Endothelial cell of umbilical vein (primary cell): ENCODE data around the gene SS18L1. TPM values are rescaled to one million over a fixed set of nuclear protein-coding genes. Genes with fewer than 3 reads are reported as not detected.

Experiments
- BruUV-seq: library from RNA; stranded (reverse); fragments of 400-500 nt; replicated peaks from 2 replicates; lab custom pipeline; 2021; lab: Mats Ljungman, UMichigan
- CTCF ChIA-PET: fragments of 300-600, 350-600 bp; sonication (Branson Sonifier 250); formaldehyde crosslinking; loops from one replicate; lab custom pipeline; 2021; ENCODE audit warnings: antibody characterized with exemption, inconsistent platforms; lab: Charles Lee
- POLR2A ChIA-PET: fragments of 300-600, 350-600 bp; sonication (Branson Sonifier 250); formaldehyde crosslinking; loops from one replicate; lab custom pipeline; 2021; ENCODE audit warnings: antibody characterized with exemption, inconsistent platforms; lab: Charles Lee
- DNase-seq: peaks from one replicate; pipeline ENCODE4 v3.0.0-alpha.2; 2011; ENCODE audit warnings: low read depth, low spot score
- FAIRE-seq: peaks from 2 replicates; lab custom pipeline; 2011; peaks lifted over from hg19 to GRCh38; lab: Jason Lieb, UNC
- H2AFZ ChIP-seq: 2 replicates; pipeline ENCODE4 v1.6.0; 2012; ENCODE audit warnings: low read depth, low read length, control low read depth, inconsistent platforms
- H3K27ac ChIP-seq: 2 replicates; pipeline ENCODE4 v1.5.1; 2011; ENCODE audit warnings: low read depth, mild to moderate bottlenecking, control low read depth, low read length, moderate library complexity; ENCODE audit not compliant: insufficient read depth
- H3K27me3 ChIP-seq, 2 experiments: 2 replicates each; pipeline versions ENCODE4 v1.6.0 to v1.6.1; 2011; ENCODE audit warnings: low read length in 2 of 2, mixed read lengths in 1 of 2; ENCODE audit not compliant: control insufficient read depth in 2 of 2, insufficient read depth in 2 of 2
- H3K36me3 ChIP-seq, 2 experiments: 2 replicates in 1 of 2; 3 replicates in 1 of 2; pipeline ENCODE4 v1.5.1; 2011; ENCODE audit warnings: low read length in 2 of 2, mild to moderate bottlenecking in 1 of 2, moderate library complexity in 1 of 2; ENCODE audit not compliant: control insufficient read depth in 2 of 2, insufficient read depth in 2 of 2; ENCODE audit errors: extremely low read depth in 1 of 2
- H3K4me1 ChIP-seq: 3 replicates; pipeline ENCODE4 v1.5.1; 2011; ENCODE audit warnings: mild to moderate bottlenecking, low read length; ENCODE audit not compliant: control insufficient read depth, insufficient read depth; ENCODE audit errors: extremely low read depth
- H3K4me2 ChIP-seq: 2 replicates; pipeline ENCODE4 v1.6.1; 2011; ENCODE audit warnings: low read length, control low read depth, mixed read lengths; ENCODE audit not compliant: insufficient read depth
- H3K4me3 ChIP-seq, 3 experiments: fragments of 200-600 bp in 1 of 3; sonication (generic), shearing (Covaris generic) in 1 of 3; replicated peaks in 1 of 3; 2 replicates each; pipeline ENCODE4 v1.5.1; 2011 to 2016; ENCODE audit warnings: control low read depth in 3 of 3, low read length in 3 of 3, mild to moderate bottlenecking in 2 of 3, inconsistent platforms in 1 of 3, low read depth in 1 of 3, moderate library complexity in 1 of 3; ENCODE audit not compliant: insufficient read depth in 1 of 3
- H3K79me2 ChIP-seq: 2 replicates; pipeline ENCODE4 v1.6.0; 2012; ENCODE audit warnings: low read length, inconsistent platforms; ENCODE audit not compliant: control insufficient read depth, insufficient read depth
- H3K9ac ChIP-seq: replicated peaks from 2 replicates; pipeline ENCODE3; 2011; ENCODE audit warnings: low read length, control low read depth; ENCODE audit not compliant: insufficient read depth; ENCODE audit errors: extremely low read depth
- H3K9me1 ChIP-seq: replicated peaks from 3 replicates; pipeline ENCODE4 v1.6.0; 2011; ENCODE audit warnings: mild to moderate bottlenecking, low read length; ENCODE audit not compliant: control insufficient read depth, insufficient read depth; ENCODE audit errors: extremely low read depth
- H3K9me3 ChIP-seq: replicated peaks from 2 replicates; pipeline ENCODE4 v1.5.1; 2012; ENCODE audit warnings: low read length, inconsistent platforms; ENCODE audit not compliant: control insufficient read depth, insufficient read depth
- H4K20me1 ChIP-seq: replicated peaks from 2 replicates; pipeline ENCODE3; 2011; ENCODE audit warnings: mild to moderate bottlenecking, low read length; ENCODE audit not compliant: control insufficient read depth, insufficient read depth; ENCODE audit errors: extremely low read depth
- EZH2 ChIP-seq: IDR thresholded peaks from 2 replicates; pipeline ENCODE4 v1.6.1; 2012; ENCODE audit warnings: borderline replicate concordance, low read depth, mild to moderate bottlenecking, moderate library complexity, low read length, inconsistent platforms; ENCODE audit not compliant: severe bottlenecking
- FOS ChIP-seq: IDR thresholded peaks from 2 replicates; pipeline ENCODE4 v1.6.1; 2011; ENCODE audit warnings: mild to moderate bottlenecking, low read length, moderate library complexity, borderline replicate concordance; ENCODE audit not compliant: insufficient read depth
- GATA2 ChIP-seq: IDR thresholded peaks from 2 replicates; pipeline ENCODE4 v1.7.0; 2011; ENCODE audit warnings: low read depth, mild to moderate bottlenecking, moderate library complexity, mixed read lengths, low read length; ENCODE audit not compliant: insufficient read length, insufficient read depth
- JUN ChIP-seq: IDR thresholded peaks from 2 replicates; pipeline ENCODE4 v1.6.1; 2011; ENCODE audit warnings: borderline replicate concordance, low read depth; ENCODE audit not compliant: insufficient read length, insufficient read depth
- MYC ChIP-seq: IDR thresholded peaks from one replicate; pipeline ENCODE4 v1.6.1; 2011; ENCODE audit warnings: mild to moderate bottlenecking, low read depth, low read length
- POLR2A ChIP-seq: IDR thresholded peaks from 2 replicates; pipeline ENCODE4 v1.6.1; 2012; ENCODE audit warnings: low read depth, mild to moderate bottlenecking, control low read depth, low read length
- POLR2AphosphoS5 ChIP-seq: IDR thresholded peaks from 2 replicates; pipeline ENCODE4 v1.6.1; 2012; ENCODE audit warnings: low read depth, mild to moderate bottlenecking, control low read depth, low read length, moderate library complexity; ENCODE audit not compliant: insufficient read depth
- dilution Hi-C: fragments of 300-500 bp; cut with MboI; formaldehyde crosslinking; loops from one replicate; pipeline ENCODE4 v1.15.0; 2019; ENCODE audit warnings: low sequenced_read_pairs; ENCODE audit not compliant: extremely low pct_ligation_motif_present
- intact Hi-C: fragments of 100-400 bp; cut with micrococcal nuclease; formaldehyde crosslinking; loops from one replicate; pipeline ENCODE4 v1.10.0; 2022
- polyA plus RNA-seq, 4 experiments: library from polyadenylated mRNA; depleted of rRNA in 3 of 4; stranded (reverse) in 3 of 4; unstranded in 1 of 4; fragments of >200 nt; gene quantifications; 2 replicates each; pipeline versions ENCODE4 v1.2.1 to v1.2.3, GENCODE V29; 2011 to 2012; ENCODE audit warnings: missing spikeins in 1 of 4
- total RNA-seq: library from RNA; stranded (reverse); gene quantifications from 2 replicates; pipeline ENCODE4 v1.2.3, GENCODE V29; 2021
- TF ChIP-seq, protein P1 (sequence below), 2 donors: IDR thresholded peaks; 1 replicate in 1 of 2; 2 replicates in 1 of 2; pipeline ENCODE4 v1.5.1; 2011; ENCODE audit warnings: low read length in 2 of 2, mild to moderate bottlenecking in 2 of 2, moderate library complexity in 2 of 2, control low read depth in 1 of 2, inconsistent platforms in 1 of 2, low read depth in 1 of 2; ENCODE audit not compliant: insufficient read depth in 1 of 2; ENCODE audit errors: extremely low read depth in 1 of 2
- TF ChIP-seq, protein P2 (sequence below): IDR thresholded peaks from 2 replicates; pipeline ENCODE4 v1.6.1; 2011; ENCODE audit not compliant: insufficient read depth, insufficient read length

SS18L1 gene
- total and polyA plus RNA-seq, 2 donors (not counting 3 experiments of a cell fraction or from before 2014, with no cell fraction given), result 15.4 to 21.7 TPM

DNA sequence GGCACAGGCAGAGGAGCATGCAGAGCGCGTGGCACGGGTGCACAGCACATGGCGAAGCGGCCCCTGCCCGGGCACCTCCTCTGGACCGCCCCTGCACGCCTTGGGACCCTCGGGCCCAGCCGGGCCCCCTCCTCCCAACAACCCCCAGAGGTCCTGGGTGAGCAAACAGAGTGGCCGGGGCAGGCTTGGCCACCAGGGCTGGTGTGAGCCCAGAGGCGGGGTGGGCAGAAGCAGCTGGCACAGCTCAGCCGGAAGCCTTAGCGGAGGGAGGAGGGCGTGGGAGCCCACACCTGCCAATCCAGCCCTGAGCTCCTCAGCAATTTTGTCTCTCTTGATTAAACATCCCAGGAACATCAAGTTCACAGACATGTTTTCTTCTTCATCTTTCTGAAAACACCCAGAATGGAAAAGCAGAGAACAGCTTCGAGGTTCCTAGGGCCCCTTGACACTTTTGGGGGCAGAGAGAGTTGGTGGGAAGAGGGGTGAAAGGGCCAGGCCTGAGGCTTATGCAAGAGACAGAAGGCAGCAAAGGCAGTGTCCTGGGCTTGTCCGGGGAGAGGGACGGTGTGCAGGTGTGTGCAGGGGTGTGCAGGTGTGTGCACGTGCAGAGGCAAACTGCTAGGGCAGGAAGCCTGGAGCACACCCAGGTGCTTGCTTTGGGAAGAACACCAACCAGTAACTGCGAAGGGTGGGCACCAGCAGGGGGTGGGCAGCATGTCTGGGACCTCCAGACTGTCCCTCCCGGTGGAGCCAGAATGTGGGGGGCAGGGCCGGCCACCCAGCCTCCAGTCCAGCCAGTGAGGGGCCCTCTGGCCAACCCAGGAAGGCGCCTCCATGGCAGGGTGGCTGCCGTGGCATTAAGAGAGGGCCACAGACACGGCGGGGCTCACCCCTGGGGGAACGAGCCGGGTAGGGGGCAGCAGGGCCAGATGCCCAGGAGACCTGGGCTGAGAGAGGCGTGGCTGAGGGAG, 71.7 kb downstream of the SS18L1 start:
- intact Hi-C loops, result no loop called here
- no peak overlapping the region for H3K4me3 ChIP-seq
- no peaks in the 10 kb centered on the region for H4K20me1 ChIP-seq
- peaks cover 18 to 23% of the 10 kb centered on the region in 2 experiments for H3K27me3 ChIP-seq
- dilution Hi-C loops, result no loop called here
- H3K79me2 ChIP-seq, result no peaks in the 10 kb centered on the region
- H3K9me3 ChIP-seq, result no peaks in the 10 kb centered on the region
- ChIA-PET CTCF (no interaction called here), POLR2A (no interaction called here)
- H3K9me1 ChIP-seq, result no peaks in the 10 kb centered on the region
- no TSS peak for BruUV-seq
- H3K4me2 ChIP-seq, result no peak overlapping the region
- FAIRE-seq (no peak), DNase-seq (no peak)
- no peak overlapping the region for H3K9ac ChIP-seq
- no peaks in the 10 kb centered on the region for H3K36me3 ChIP-seq
- TF ChIP-seq MYC, result no peak
- H3K4me1 ChIP-seq, result peaks cover 3% of the 10 kb centered on the region
- no peak overlapping the region for H2AFZ ChIP-seq
- no peak overlapping the region for H3K27ac ChIP-seq

DNA sequence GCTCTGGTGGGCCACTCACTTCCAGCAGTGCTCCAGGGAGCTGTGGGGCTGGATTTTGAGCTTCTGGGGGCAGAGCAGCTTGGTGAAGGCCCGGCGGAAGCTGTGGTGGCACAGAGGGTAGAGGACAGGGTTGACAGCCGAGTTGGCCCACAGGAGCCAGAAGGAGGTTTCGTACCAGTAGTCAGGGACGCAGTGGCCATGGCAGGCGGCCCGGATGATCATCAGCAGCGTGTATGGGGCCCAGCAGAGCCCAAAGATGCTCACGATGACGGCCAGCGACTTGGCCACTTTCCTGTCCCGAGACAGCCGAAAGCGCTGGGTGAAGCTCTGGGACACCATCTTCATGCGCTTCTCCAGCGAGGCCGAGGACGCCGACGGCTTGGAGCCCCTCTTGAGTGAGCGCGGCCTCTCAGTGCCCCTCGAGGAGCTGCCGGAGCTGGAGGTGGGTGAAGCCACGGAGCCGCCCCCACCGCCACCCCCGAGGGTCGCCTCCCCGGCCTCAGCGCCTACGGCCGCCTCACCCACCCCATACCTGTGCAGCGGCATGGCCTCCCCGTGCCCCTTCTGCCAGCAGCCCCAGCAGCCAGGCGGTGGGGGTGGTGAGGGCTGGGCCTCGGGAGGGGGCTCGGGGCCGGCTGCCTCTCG, 72.5 kb downstream of the SS18L1 start:
- H3K27me3 ChIP-seq, result peaks cover 25 to 28% of the 10 kb centered on the region in 2 experiments
- BruUV-seq, result no TSS peak
- no peaks in the 10 kb centered on the region for H3K79me2 ChIP-seq
- H3K36me3 ChIP-seq, result no peaks in the 10 kb centered on the region
- no peaks in the 10 kb centered on the region for H4K20me1 ChIP-seq
- FAIRE-seq (no peak), DNase-seq (no peak)
- no peaks in the 10 kb centered on the region for H3K9me3 ChIP-seq
- no peak overlapping the region for H3K27ac ChIP-seq
- ChIA-PET POLR2A (no interaction called here), CTCF (no interaction called here)
- dilution Hi-C loops (no loop called here), intact Hi-C loops (no loop called here)
- no peak overlapping the region for H2AFZ ChIP-seq
- no peak overlapping the region for H3K4me2 ChIP-seq
- no peak overlapping the region for H3K4me3 ChIP-seq
- no peaks in the 10 kb centered on the region for H3K9me1 ChIP-seq
- no peak overlapping the region for H3K9ac ChIP-seq
- H3K4me1 ChIP-seq, result peaks cover 3% of the 10 kb centered on the region
- TF ChIP-seq POLR2A (no peak), POLR2AphosphoS5 (no peak), EZH2 (no peak), JUN (no peak), MYC (no peak), GATA2 (no peak), FOS (no peak)
- TF ChIP-seq, protein P1, sequence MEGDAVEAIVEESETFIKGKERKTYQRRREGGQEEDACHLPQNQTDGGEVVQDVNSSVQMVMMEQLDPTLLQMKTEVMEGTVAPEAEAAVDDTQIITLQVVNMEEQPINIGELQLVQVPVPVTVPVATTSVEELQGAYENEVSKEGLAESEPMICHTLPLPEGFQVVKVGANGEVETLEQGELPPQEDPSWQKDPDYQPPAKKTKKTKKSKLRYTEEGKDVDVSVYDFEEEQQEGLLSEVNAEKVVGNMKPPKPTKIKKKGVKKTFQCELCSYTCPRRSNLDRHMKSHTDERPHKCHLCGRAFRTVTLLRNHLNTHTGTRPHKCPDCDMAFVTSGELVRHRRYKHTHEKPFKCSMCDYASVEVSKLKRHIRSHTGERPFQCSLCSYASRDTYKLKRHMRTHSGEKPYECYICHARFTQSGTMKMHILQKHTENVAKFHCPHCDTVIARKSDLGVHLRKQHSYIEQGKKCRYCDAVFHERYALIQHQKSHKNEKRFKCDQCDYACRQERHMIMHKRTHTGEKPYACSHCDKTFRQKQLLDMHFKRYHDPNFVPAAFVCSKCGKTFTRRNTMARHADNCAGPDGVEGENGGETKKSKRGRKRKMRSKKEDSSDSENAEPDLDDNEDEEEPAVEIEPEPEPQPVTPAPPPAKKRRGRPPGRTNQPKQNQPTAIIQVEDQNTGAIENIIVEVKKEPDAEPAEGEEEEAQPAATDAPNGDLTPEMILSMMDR (IDR thresholded peaks at IDR 0.05; ENCODE audit: extremely low read depth in 1 of 2, insufficient read depth in 1 of 2, low read depth in 1 of 2, low read length in 2 of 2), result no peak
- TF ChIP-seq, protein P2, sequence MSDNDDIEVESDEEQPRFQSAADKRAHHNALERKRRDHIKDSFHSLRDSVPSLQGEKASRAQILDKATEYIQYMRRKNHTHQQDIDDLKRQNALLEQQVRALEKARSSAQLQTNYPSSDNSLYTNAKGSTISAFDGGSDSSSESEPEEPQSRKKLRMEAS, result no peak
